Cortex of kidney (tissue), 1 donor: Measurements from ENCODE around the gene POU2AF3.
"Not testable (repeated sequence)": the region's sequence is repeated elsewhere in the genome, so short reads cannot be mapped to it uniquely, and the experiment has no call there.

Experiments
- DNase-seq: peaks from one replicate; lab custom pipeline; 2025; lab: John Stamatoyannopoulos, UW

POU2AF3 gene

DNA sequence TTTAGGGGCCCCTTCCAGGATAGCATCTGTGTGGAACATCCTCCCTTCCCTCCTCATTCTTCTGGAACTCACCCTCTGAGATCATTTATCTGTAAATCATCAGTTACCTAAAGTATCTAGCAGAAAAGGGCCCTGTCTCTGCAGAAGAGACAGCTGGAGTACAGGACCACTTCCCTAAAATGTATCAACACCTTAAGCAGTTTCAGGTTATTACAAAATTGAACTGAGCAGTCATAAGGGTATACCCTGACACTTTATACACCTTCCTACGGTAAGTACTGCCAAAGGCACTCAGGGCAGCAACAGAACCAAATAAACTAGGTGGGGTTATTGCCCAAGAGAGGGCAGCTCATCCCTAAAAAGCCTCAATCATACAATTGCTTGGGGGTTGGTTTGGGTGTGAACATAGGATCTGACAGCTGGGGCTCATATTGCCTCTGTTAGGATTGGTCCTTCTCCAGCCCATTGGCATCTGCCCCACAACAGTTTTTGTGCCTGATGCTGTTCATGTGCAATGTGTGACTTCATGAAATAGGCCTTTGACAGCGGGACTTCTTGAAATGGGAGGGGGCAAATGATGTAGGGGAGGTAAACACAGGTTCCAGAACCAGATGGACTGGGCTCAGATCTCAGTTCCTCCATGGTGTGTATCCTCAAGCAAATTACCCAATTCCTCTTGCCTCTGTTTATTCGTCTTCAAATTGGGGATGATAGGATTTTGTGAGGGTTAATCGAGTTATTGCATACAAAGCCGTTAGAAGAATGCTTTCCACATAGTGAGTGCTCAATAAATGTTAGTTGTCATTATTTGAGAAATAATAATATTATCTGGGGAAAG is 2.9 kb downstream of the POU2AF3 start:
- no peak for DNase-seq

DNA sequence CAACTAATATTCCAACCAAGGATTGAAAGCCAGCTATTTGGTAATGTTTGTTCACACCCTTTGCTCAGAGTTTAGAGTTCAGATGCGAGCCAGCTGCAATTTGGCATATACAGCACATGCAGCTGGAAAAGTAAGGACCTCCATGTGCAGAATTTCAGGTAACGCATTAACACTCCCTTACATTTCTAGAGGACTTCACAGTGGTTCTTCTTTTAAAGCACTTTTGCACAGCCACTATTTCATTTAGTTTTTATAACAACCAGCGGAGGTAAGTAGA is 3.4 kb downstream of the POU2AF3 start:
- DNase-seq, result no peak

DNA sequence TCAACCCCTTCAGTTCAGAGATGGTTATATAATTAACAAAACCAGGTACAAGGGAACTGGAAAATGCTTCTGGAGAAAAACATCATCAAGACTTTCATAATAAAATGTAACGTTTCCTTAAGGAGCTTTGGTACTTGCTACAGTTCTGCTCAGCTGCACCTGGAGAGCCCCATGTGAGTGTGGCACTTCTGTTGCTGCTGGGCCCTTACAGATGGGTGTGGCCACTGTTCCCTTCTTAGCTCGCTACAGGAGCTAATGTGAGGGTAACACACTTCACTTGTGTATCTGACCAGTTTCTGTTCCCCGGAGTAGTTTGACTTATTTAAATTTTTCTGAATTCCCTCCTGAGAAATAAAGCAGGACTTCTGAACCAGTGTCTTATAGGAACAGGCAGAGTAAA is 4.0 kb downstream of the POU2AF3 start:
- DNase-seq, result no peak

- no peak for DNase-seq
Measured at GRCh38 chr11:111303461-111303860, 5.1 kb downstream of the POU2AF3 start.

DNA sequence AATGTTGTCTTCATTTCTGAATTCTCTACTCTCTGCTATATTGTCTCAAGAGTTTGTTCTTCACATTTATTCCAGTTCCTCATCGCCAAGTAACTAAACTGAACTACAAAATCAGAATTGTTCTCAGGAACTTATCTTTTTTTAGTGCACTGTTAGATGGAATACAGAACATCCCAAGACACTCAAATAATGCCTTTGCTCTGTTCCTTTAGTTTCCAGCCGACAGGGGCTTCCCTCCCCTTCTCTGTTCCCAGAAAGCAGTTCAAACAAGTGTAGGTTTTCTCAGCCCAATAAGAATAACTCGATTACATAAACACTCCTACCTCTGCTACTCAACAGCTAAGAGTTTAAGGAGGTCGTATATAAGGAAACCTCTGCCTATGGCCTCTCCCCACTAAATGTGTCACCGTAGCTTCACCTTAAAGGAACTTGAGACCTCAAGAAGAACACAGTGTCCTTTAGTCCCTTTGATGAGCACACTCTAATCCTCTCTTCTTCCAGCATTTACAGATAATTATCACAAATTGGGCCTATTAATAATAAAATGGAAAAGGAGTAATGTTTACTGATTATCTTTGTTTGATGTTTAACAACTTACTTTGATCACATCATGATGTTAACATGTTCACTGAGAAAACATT is 6.9 kb downstream of the POU2AF3 start:
- no peak for DNase-seq

- no peak for DNase-seq
Measured at GRCh38 chr11:111305876-111306275, 7.5 kb downstream of the POU2AF3 start.

DNA sequence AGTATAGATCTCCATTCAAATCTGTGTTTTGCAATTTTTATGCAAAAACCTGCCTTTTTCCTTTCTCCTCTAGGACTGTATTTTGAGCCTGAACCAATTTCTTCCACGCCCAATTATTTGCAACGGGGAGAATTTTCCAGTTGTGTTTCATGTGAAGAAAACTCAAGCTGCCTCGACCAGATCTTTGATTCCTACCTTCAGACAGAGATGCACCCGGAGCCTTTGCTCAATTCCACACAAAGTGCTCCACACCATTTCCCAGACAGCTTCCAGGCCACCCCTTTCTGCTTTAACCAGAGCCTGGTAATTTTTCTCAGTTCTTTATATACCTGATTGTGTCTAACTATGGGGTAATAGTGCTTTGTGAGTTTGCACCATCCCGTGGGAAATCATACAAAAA is 8.0 kb downstream of the POU2AF3 start:
- DNase-seq, result no peak

- DNase-seq, result no peak
Measured at GRCh38 chr11:111307472-111308108, 9.2 kb downstream of the POU2AF3 start.

DNA sequence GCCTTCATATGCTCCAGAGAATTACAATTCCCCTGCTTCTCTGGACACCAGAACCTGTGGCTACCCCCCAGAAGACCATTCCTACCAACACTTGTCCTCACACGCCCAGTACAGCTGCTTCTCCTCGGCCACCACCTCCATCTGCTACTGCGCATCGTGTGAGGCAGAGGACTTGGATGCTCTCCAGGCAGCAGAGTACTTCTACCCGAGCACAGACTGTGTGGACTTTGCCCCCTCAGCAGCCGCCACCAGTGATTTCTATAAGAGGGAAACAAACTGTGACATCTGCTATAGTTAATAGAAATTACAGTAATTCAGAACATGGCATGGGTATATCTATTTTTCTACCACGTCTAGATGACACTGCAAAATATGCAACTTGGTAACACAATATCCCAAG is 9.8 kb downstream of the POU2AF3 start:
- DNase-seq, result no peak

DNA sequence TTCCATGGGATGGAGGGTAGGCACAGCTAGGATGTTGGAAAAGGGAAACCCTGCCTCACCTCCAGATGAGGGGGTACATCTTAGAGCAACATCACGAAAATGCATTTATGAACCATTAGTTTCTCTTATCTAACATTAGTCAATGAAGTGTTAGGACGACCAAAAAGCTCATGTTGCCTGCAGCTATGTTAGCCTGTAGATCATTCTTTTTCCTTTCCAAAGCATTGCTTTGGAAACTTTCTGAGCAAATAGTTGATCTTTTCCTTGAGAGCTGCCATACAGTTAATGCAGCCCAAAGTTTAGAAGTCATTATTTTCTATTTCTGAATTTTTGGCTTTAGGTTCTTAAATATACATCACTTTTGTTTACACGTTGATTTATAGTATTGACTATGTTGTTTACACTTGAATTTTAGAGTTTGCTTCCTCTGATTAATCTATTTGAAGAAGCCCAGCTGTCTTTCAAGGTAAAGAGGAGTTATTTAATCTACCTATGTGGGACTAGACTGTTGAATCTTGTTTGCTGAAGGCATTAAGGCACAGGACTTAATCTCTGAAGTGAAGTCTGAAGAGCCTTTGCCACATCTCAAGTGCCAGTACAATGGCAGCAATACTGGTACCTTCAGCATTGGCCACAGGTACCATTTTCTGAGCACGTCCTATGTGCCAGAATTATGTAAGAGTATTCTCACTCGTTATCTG is 11.0 kb downstream of the POU2AF3 start:
- no peak for DNase-seq

DNA sequence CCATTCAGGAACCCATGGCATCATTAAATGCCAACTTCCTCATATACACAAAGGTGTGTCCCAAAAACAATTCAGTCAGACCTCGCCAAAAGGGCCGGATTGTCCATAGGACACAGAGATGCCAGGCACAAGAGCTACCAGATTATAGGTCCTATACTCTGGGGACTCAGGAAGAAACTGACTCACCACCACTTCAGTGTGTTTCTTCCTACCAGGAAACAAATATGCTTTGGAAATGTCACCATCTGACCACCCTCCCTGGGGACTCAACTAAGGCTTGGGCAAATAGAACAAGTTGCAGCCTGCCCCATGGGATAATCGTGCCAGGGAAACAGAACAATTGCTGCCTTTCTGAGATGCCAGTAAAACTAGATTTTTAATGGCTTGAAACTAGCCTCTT is 11.7 kb downstream of the POU2AF3 start:
- DNase-seq, result no peak

DNA sequence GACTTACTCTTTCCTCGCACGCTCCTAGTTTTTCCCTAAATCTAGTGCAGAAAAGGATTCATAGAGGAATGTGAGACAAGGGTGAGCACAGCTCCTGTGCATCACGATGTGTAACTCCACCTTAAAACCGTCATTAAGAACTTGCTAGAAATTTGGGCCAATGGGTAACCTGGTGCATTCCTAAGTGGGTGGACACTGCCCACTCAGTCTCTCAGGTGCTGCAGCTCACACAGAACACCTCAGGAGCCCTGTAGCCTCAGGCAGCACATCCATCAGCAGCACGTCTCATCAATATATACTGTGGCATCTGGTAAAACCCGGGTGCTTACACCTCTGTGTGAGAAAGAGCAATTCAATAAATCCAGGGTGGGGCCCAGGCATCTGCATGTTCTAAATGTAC is 12.4 kb downstream of the POU2AF3 start:
- no peak for DNase-seq

GRCh38 chr11:111312076-111312475 is 13.7 kb downstream of the POU2AF3 start:
- DNase-seq, result no peak

DNA sequence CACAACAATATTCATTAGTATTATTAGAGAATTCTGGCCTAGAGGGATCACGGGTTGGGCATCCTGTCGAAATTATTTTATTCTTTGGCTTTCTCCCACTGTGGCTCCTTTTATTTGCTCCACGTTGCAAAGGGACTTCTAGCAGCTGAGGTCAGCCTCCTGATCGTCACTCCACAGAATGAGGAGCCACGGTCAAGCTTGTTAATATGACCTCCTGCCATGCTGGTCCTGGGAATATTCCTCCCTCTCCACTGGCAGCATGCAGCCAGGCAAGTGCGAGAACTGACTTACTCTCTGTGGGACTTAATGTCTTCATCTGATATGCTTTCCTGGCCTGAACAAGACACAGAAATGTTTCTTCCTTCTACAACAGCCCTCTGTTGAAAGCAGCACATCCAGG is 20.9 kb downstream of the POU2AF3 start:
- no peak for DNase-seq

DNA sequence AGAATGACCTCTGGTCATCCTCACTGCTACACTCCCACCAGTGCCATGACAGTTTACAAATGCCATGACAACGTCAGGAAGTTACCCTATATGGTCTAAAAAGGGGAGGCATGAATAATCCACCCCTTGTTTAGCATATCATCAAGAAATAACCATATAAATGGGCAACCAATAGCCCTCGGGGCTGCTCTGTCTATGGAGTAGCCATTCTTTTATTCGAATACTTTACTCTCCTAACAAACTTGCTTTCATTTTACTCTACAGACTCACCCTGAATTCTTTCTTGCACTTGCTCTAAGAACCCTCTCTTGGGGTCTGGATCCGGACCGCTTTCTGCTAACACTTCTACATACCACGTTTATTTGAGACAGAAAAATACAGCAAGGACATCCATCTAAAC is 21.9 kb downstream of the POU2AF3 start:
- not testable (repeated sequence) for DNase-seq

GRCh38 chr11:111320728-111321568 is 22.6 kb downstream of the POU2AF3 start:
- DNase-seq, result no peak

- no peak for DNase-seq
Measured at GRCh38 chr11:111322534-111322933, 24.2 kb downstream of the POU2AF3 start.

GRCh38 chr11:111324277-111324720 is 26.0 kb downstream of the POU2AF3 start:
- no peak for DNase-seq

GRCh38 chr11:111325259-111325658 is 26.9 kb downstream of the POU2AF3 start:
- no peak for DNase-seq

- DNase-seq, result no peak
Measured at GRCh38 chr11:111326824-111327223, 28.5 kb downstream of the POU2AF3 start.

GRCh38 chr11:111327908-111328624 is 29.7 kb downstream of the POU2AF3 start:
- no peak for DNase-seq
